Kidney (tissue), 14 donors: ENCODE data around the gene ZNF32. TPM values are rescaled to one million over a fixed set of nuclear protein-coding genes. Genes with fewer than 3 reads are reported as not detected.

ENCODE experiments used
- DNase-seq, 5 donors: peaks; one replicate each; pipeline ENCODE4 v3.0.0-alpha.2; 2013 to 2020
- FAIRE-seq: peaks from 2 replicates; lab custom pipeline; 2012; peaks lifted over from hg19 to GRCh38; lab: Jason Lieb, UNC
- H3K27ac ChIP-seq, 2 donors: one replicate each; pipeline ENCODE4 v1.7.0; 2013; ENCODE audit warnings: low read depth in 2 of 2, low read length in 2 of 2, inconsistent platforms in 1 of 2
- H3K27me3 ChIP-seq: one replicate; pipeline ENCODE4 v1.7.1; 2013; ENCODE audit warnings: low read length, inconsistent platforms; ENCODE audit not compliant: control insufficient read depth, insufficient read depth
- H3K36me3 ChIP-seq, 3 donors: one replicate each; pipeline versions ENCODE4 v1.7.0 to v1.7.1; 2013; ENCODE audit warnings: low read length in 3 of 3, control low read depth in 1 of 3, inconsistent platforms in 1 of 3; ENCODE audit not compliant: insufficient read depth in 3 of 3, control insufficient read depth in 2 of 3
- H3K4me1 ChIP-seq, 3 donors: one replicate each; pipeline versions ENCODE4 v1.7.0 to v1.7.1; 2013; ENCODE audit warnings: low read length in 3 of 3, inconsistent platforms in 1 of 3, low read depth in 1 of 3; ENCODE audit not compliant: control insufficient read depth in 2 of 3, insufficient read depth in 2 of 3
- H3K4me3 ChIP-seq, 3 donors: one replicate each; pipeline versions ENCODE4 v1.7.0 to v1.8.1; 2013; ENCODE audit warnings: low read length in 3 of 3, control low read depth in 1 of 3, inconsistent platforms in 1 of 3
- H3K9ac ChIP-seq, 3 donors: one replicate each; pipeline versions ENCODE4 v1.7.0 to v1.7.1; 2013; ENCODE audit warnings: low read length in 3 of 3, control low read depth in 1 of 3, inconsistent platforms in 1 of 3
- H3K9me3 ChIP-seq, 3 donors: one replicate each; pipeline versions ENCODE4 v1.7.0 to v1.7.1; 2013; ENCODE audit warnings: low read length in 3 of 3, control low read depth in 1 of 3, inconsistent platforms in 1 of 3; ENCODE audit not compliant: control insufficient read depth in 2 of 3, insufficient read depth in 1 of 3
- intact Hi-C: fragments of 100-400 bp; cut with DNase I; formaldehyde crosslinking; loops from one replicate; pipeline ENCODE4 v1.11.1; 2022
- polyA plus RNA-seq: library from polyadenylated mRNA; stranded (reverse); fragments of 350-450 nt; fragmentation: Illumina TruSeq; extraction: RNeasy Lipid Tissue Mini Kit (QIAGEN cat#74804); gene quantifications from one replicate; pipeline ENCODE4 v1.2.3, GENCODE V29; 2014; ENCODE audit warnings: low read depth, low replicate concordance; ENCODE audit not compliant: insufficient read depth
- total RNA-seq: library from RNA; stranded (reverse); fragmentation: NEBNext Ultra II Directional; extraction: Animal tissue kit (Norgen Biotek cat#: 25700); gene quantifications from one replicate; pipeline ENCODE4 v1.2.1, GENCODE V29; 2021
- TF ChIP-seq, protein P1 (sequence below): IDR thresholded peaks from 3 replicates; pipeline ENCODE4 v1.5.1; 2012; ENCODE audit warnings: mild to moderate bottlenecking, moderate library complexity, borderline replicate concordance; ENCODE audit not compliant: insufficient read depth; ENCODE audit errors: extremely low read depth
- donor health status: control.
- donor health status: control.
- donor health status: control.
- donor health status: control.
- donor health status: control.
- donor health status: DM: yes; HTN: yes; CAD: no.
- donor health status: Normal renal cell carcinoma (clear cell type).

Gene ZNF32
- total and polyA plus RNA-seq, 2 donors from 2014 or later = 35.0 to 73.7 TPM

DNA sequence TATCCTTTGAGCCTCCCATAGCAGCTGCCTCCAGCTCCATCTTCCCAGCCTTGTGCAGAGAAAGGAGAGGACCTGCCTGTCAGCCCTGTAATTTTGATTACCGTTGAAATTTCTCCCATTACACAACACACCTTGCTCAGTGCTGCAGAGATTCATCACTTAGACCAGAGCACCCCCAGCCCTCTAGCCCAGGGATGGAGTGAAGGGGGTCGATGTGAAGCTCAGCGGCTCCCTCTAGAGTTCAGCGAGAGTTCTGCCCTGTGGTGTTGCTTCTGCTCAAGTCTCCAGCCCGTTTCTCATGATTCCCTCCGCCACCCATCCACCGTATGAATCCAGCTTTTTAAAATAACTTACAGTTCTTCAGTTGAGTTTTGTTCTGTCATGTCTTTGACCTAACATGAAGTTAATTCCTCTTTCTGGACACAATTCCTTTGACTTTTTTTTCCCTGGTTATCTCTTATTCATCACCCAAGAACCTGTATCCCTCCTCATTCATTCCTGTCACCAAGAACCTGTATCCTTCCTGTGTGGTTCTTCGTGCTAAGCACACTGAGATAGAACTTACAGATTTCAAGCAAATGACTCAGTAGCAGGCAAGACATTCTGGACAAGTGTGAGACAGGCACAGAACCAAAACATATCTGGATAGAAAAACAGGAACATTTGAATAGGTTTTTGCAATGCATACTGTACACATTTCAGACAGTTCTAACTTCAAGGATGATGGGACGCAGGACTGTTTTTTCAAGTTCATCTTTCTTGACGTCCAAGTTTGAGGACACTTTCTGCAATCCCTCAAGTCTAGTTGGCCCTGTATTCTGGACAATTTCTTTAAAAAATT is 35.0 kb upstream of the ZNF32 start:
- H3K9ac ChIP-seq = no peak overlapping the region
- no peaks in the 10 kb centered on the region for H3K9me3 ChIP-seq
- no peak for DNase-seq
- intact Hi-C loops = no loop called here
- TF ChIP-seq, protein P1, sequence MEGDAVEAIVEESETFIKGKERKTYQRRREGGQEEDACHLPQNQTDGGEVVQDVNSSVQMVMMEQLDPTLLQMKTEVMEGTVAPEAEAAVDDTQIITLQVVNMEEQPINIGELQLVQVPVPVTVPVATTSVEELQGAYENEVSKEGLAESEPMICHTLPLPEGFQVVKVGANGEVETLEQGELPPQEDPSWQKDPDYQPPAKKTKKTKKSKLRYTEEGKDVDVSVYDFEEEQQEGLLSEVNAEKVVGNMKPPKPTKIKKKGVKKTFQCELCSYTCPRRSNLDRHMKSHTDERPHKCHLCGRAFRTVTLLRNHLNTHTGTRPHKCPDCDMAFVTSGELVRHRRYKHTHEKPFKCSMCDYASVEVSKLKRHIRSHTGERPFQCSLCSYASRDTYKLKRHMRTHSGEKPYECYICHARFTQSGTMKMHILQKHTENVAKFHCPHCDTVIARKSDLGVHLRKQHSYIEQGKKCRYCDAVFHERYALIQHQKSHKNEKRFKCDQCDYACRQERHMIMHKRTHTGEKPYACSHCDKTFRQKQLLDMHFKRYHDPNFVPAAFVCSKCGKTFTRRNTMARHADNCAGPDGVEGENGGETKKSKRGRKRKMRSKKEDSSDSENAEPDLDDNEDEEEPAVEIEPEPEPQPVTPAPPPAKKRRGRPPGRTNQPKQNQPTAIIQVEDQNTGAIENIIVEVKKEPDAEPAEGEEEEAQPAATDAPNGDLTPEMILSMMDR = peak; percentile 31
- no peaks in the 10 kb centered on the region for H3K36me3 ChIP-seq
- H3K27me3 ChIP-seq = no peaks in the 10 kb centered on the region
- H3K4me1 ChIP-seq = peaks cover 0 to 1% (median 0%) of the 10 kb centered on the region in 3 donors
- no peak overlapping the region for H3K4me3 ChIP-seq
- FAIRE-seq = no peak
- H3K27ac ChIP-seq = no peak overlapping the region

DNA sequence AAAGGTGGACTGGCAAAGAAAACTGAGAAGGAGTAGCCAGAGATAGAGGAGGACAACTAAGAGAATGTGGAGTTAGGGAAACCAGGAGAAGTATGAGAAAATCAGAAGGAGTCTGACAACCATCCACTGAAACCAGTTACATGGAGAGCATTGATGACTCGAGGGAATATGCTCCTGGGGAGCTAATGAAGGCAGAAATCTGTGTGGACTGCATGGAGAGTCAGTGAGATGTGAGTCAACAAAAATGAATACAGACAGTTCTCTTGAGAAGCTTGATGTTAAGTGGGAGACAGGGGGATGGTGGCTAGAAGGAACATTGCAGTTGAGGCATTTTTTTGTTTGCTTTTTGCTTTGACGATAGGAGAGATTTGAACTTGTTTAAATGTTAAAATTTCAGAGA is 34.3 kb upstream of the ZNF32 start:
- Histone ChIP-seq H3K27me3 (no peaks in the 10 kb centered on the region), H3K4me3 (no peak overlapping the region), H3K27ac (no peak overlapping the region), H3K4me1 (peaks cover 0 to 2% (median 0%) of the 10 kb centered on the region in 3 donors), H3K36me3 (no peaks in the 10 kb centered on the region), H3K9ac (no peak overlapping the region), H3K9me3 (no peaks in the 10 kb centered on the region)
- intact Hi-C loops = no loop called here
- TF ChIP-seq, protein P1 = no peak
- FAIRE-seq = no peak
- no peak for DNase-seq

DNA sequence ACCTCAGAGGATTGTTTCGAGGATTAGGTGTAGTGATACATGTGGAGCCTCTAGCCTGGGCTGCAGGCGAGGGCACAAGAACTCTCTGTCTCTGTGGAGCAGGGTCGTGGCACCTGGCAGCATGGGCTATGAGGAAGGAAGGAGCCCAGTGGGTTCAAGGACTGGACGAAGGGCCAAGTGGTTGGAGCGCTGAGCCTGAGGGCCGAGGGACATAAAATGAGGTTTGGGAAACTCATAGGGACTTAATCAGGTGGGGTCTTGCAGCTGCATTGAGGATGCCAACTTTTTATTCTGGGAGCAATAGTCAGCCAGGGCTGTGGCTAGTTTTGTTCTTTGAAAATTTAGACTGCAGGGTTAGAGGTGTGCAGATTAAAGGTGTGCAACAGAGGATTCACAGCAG is 33.0 kb upstream of the ZNF32 start:
- no peak overlapping the region for H3K9ac ChIP-seq
- H3K36me3 ChIP-seq = no peaks in the 10 kb centered on the region
- no peak overlapping the region for H3K4me3 ChIP-seq
- no peak overlapping the region for H3K27ac ChIP-seq
- FAIRE-seq (no peak), DNase-seq (no peak)
- H3K4me1 ChIP-seq = peaks cover 0 to 2% (median 0%) of the 10 kb centered on the region in 3 donors
- intact Hi-C loops = no loop called here
- TF ChIP-seq, protein P1 = no peak
- H3K9me3 ChIP-seq = no peaks in the 10 kb centered on the region
- H3K27me3 ChIP-seq = no peaks in the 10 kb centered on the region
